ENCODE data around the gene PALD1.

PALD1 gene

DNA sequence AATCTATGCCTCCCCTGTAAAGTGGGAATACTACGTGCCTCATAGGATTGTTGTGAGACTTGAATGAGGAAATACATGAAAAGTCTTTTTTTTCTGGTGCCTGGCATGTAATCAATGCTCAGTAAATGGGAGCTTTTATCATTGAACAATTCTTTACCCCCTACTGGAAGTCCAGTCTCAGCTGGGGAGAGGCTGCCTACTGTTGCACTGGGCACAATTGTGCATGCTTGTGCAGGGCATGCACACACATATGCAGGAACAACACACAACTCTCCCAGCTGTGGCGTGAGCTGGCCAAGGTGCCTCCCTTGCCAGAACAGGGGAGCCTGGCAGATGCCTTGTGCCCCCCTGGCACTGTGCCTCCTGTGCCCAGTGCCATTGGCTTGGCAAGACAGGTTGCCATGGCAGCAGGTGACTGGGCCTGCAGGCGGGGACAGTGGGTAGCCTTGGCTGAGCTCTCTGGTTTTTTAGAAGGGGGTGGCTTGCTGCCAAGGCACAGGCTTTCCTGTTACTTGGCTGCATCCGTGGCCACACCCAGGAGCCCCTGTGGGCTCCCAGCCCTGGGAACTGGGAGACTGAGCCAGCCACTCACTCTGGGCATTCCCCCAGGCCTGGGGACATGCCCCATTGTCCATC is 16.1 kb upstream of the PALD1 start:
- no peak for TF ChIP-seq POLR2A (IDR thresholded peaks at IDR 0.05; ENCODE audit: low read length)
- no peak for TF ChIP-seq GATA1 (IDR thresholded peaks at IDR 0.05; ENCODE audit: low read depth, low read length)

DNA sequence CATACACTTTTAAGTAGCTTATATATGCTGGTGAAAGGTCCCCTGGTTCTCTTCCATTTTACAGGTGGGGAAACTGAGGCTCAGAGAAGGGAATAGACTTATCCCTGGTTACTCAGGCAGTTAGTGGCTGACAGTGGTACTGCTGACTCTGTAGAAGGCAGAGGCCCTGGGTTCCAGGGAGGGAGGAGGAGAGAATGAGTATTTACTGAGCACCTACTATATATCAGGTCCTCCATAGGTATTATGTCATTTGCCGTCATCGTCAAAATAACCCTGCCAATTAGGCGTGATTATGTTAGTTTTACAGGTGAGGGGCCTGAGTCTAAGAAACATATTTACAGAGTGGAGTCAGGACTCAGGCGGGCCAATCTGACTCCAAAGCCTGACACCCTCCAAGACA is 13.3 kb upstream of the PALD1 start:
- TF ChIP-seq GATA1 (IDR thresholded peaks at IDR 0.05; ENCODE audit: low read depth, low read length) (no peak), POLR2A (IDR thresholded peaks at IDR 0.05; ENCODE audit: low read length) (no peak)
- no peak for DNase-seq

More for the DNA sequence above, 16.1 kb upstream of the PALD1 start:
- no peak for DNase-seq

DNA sequence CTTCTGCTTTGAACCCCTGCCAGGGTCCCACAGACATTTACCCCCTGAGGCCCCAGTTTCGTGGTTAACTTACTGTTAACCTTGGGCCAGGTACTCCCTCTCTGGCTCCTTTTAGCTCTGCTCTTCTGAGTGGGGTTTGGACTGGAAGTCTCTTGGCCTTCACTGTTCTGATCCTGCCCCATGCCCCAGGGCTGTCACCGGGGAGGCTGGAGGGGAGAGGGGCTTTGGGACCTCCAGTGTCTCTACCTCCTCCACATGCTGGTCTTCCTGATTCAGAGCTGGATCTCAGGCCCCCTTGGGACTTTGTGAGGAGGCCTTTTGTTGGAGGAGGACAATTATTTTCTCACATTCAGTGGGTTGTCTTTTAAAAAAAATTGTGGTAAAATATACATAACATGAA is 12.7 kb upstream of the PALD1 start:
- no peak for TF ChIP-seq POLR2A (IDR thresholded peaks at IDR 0.05; ENCODE audit: low read length)
- no peak for TF ChIP-seq GATA1 (IDR thresholded peaks at IDR 0.05; ENCODE audit: low read depth, low read length)

DNA sequence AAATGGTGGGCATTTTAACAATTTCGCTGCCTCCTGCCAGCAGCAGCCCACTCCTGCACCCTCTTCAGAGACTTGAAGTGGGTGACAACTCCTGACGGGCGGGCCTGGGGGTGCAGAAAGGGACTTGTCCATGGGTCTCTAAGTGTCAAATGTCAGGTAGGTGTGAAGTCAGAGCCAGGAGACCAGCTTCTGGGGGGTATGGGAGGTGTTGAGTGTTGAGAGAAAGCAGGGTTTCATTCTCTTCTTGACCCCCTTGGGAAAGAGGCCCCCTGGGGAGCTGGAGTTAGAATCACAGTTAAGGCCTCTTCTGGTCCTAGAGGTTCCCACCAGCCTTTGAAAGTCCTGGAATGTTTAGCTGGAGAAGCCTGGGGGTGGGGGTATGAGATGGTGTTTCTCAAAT is 11.6 kb upstream of the PALD1 start:
- no peak for DNase-seq
- no peak for TF ChIP-seq GATA1 (IDR thresholded peaks at IDR 0.05; ENCODE audit: low read depth, low read length)
- no peak for TF ChIP-seq POLR2A (IDR thresholded peaks at IDR 0.05; ENCODE audit: low read length)

More for the DNA sequence above, 12.7 kb upstream of the PALD1 start:
- no peak for DNase-seq

DNA sequence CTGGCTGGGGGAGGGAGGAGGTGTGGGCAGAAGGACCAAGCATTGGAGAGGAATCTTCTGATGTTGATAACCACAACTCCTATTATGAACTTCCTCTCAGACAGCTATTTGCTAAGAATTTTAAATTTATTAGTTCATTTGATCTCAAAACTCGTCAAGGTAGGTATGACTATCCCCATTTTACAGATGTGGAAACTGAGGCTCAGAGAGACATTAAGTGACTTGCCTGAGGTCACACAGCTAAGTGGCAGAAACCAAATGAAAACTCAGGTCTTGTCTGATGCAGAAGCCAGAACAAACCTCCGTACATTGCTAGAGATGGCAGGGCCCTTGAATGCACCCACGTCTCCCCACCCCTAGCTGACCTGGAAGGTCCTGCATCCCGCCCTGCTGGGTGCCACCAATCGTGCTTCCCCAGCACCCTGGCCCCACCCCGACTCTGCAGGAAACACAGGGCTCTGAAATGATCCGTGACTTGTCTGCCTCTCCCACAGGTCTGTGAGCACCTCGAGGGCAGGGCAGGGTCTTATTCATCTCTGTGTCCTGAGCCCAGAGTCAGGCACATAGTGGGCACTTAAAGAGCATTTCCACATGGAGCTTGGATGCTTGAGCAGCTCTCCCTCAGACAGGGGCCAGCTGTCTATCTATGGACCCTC is 5.6 kb upstream of the PALD1 start:
- no peak for TF ChIP-seq GATA1 (IDR thresholded peaks at IDR 0.05; ENCODE audit: low read depth, low read length)
- no peak for TF ChIP-seq POLR2A (IDR thresholded peaks at IDR 0.05; ENCODE audit: low read length)
- DNase-seq, result no peak

DNA sequence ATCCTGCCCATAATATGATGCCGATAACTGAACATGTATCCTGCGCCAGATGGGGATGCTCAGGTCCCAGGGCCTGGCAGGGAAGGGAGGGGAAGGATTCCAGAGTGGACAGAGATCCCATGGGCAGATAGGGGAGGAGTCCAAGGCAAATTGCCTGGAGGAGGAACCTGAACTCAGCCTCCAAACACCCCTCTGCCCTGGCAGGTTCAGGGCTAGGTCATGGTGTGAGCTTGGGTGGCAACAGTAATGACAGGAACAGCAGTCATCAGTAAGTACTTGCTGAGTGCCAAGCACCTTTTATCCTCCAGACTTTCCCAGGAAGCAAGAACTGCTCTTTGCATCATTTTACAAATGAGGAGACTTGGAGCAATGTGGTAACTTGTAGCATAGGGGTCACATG is 3.8 kb upstream of the PALD1 start:
- no peak for TF ChIP-seq POLR2A (IDR thresholded peaks at IDR 0.05; ENCODE audit: low read length)
- TF ChIP-seq GATA1 (IDR thresholded peaks at IDR 0.05; ENCODE audit: low read depth, low read length), result no peak
- DNase-seq, result no peak

DNA sequence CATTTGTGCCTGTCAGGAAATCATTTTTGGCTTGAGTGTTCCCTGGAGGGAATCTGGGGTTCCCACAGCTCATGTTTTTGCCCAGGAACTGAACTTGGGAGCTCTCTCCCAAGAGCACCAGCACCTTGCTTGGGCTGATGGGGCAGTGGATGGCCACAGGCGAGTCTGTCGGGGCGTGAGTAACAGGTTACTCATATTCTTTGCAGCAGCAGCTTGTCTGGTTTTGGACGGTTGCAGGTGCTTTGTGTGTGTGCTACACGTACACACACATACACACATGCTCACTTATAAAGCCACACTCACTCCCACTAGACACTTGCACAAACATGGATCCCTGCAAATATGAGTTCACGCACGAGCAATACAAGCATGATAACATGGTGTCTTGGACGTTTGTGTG is 2.9 kb upstream of the PALD1 start:
- DNase-seq, result no peak
- TF ChIP-seq GATA1 (IDR thresholded peaks at IDR 0.05; ENCODE audit: low read depth, low read length) (no peak), POLR2A (IDR thresholded peaks at IDR 0.05; ENCODE audit: low read length) (no peak)

DNA sequence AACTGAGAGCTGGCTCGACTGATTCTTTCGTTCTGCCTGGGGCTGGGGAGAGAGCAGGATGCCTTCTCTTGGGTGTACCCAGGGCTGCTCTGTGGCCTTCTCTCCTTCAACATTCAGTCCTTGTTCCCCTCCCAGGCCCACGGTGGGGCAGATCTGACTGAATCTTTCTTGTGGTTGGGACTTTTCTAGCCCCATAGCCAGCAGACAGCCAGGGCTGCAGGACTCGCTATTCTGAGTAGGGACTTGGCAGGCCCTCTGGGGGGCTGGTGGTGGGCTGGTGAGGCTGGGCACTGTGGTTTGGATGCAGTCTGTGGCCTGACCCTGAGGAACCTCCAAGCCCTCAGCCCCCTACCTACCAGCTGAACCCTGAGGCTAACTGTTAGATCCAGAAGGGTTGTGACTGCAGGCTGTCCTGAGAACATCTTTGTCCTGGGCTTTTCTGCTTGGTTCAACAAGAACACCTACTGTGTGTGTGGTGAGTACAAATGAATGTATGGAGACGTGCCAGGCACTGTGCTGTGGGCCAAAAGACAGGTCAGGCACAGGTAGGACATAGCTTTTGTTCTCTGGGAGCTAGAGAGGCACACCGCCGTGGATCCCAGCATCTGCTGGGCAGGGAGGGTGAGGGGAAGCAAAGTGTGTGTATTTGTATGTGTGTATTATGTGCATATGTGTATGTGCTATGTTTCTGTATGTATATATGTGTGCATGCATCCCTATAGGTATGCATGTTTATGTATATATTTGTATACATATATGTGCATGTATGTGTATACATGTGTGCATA is 2.1 kb upstream of the PALD1 start:
- DNase-seq, result no peak
- TF ChIP-seq POLR2A (IDR thresholded peaks at IDR 0.05; ENCODE audit: low read length) (no peak), GATA1 (IDR thresholded peaks at IDR 0.05; ENCODE audit: low read depth, low read length) (no peak)

DNA sequence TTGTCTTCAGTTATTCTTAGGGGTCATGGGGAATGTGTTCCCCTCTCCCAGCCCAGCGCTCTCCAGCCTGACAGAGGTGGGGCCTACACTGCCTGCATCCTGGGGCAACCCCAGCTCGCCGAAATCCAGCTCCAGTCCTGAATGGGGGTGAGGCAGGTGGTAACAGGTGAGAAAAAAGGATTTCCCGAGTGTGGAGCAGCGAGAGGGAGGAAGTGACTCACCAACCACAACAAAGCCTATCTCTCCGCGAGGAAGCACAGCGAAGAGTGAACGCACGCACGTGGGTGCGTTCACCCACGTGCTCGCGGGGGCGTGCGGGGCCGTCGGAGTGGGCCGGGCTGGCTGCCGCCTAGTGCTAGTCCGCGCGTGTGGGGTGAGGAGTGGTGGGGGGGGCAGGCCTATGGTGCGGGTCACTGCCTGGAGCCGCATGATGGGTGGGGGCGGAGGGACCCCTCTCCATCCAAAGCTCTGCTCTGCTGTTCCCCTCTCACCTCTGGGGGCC is 855 bp upstream of the PALD1 start:
- no peak for TF ChIP-seq POLR2A (IDR thresholded peaks at IDR 0.05; ENCODE audit: low read length)
- TF ChIP-seq GATA1 (IDR thresholded peaks at IDR 0.05; ENCODE audit: low read depth, low read length), result no peak
- no peak for DNase-seq

DNA sequence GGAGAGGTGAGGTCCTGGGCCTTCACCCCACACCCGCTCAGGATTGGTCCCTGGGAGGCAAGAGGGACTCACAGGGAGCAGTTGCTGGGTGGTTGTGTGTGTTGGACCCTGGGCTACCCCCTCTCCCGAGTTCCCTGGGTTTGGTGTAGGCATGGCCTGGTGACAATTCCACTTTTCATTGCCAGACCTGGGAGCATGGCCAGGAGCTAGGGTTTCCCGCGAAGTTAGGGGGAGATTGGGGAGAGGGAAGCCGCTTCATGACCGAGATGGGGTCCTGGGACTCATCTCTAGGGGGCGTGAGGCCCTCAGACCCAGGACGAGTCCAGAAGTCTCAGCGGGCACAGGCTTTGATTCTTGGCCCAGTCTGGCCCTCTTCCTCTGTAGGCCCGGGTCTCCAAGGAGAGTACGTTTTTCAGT is 606 bp downstream of the PALD1 start:
- TF ChIP-seq GATA1 (IDR thresholded peaks at IDR 0.05; ENCODE audit: low read depth, low read length) (no peak), POLR2A (IDR thresholded peaks at IDR 0.05; ENCODE audit: low read length) (no peak)
- DNase-seq, result no peak

DNA sequence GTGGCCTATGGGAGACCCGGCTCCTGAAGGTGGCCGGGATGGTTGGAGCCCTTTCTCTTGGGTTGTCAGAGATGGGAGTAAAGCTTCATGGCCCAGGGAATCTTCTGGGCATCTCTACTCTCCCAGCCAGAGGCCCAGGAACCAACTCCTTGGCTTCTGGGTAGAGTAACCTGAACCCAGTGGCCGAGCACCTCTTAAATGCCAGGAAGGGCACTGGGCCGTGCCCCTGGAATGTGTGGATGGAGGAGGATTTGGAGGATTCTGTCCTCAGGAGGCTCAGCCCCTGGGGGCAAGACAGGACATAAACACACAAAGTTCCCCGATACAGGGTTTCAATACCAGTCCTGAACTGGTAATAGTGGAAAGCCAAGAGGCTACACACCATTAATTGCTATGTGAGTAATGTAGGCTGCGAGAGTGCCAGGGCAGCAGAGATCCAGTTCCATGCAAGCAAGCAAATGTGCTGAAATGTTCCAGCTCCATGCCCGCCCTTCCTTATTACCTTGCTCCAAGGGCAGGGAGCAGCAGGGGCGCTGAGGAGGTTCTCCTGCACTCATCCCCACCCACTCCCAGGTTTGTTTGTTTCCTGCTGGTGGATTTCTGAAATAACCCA is 1.2 kb downstream of the PALD1 start:
- TF ChIP-seq GATA1 (IDR thresholded peaks at IDR 0.05; ENCODE audit: low read depth, low read length) (no peak), POLR2A (IDR thresholded peaks at IDR 0.05; ENCODE audit: low read length) (no peak)
- DNase-seq, result no peak

DNA sequence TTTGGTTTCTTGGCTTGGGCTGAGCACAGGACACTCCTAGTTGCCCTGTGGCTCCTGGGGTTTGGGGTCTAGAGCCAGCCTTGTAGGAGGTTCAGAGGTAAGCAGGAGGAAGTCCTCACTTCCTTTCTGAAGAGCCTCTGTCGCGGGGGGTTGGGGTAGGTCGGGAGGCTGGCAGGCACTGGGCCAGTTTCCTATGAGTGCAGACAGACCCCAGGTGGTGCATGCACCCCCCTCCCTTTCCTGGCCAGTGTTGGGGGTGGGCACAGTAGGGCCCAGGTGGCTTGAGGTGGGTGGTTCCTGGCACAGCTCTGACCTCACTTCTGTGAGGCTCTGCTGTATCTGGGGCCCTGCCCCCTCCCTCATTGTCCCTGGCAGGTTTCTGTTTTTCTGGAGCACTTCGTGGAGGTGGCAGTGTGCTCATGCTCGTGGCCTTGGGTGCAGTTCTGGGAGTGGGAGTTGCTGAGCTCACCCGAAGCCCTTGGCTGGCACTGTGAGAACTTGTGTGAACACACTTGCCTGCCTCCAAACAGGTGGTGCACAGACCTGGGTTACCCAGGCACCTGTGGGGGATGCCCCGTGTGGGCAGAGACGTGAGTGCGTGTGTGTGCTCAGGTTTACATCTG is 1.8 kb downstream of the PALD1 start:
- DNase-seq, result no peak
- TF ChIP-seq GATA1 (IDR thresholded peaks at IDR 0.05; ENCODE audit: low read depth, low read length), result no peak
- TF ChIP-seq POLR2A (IDR thresholded peaks at IDR 0.05; ENCODE audit: low read length), result no peak

DNA sequence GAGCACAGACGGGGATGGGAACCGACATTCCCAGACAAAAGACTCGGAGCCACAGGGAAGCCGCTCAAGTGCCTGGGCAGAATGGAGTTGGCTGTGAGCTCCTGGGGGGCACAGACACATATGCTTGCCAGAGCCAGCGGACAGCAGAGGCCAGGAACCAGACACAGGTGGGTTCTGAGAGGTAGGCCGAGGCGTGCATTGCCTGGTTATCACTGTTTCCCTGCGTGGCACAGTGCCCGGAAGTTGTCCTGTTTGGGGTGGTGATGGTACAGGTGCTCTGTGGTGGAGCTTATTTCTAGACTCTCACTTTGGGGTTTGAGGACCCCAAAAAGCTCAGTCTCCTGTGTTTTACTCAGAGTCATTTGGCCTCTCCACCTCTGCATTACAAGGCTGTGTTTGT is 2.5 kb downstream of the PALD1 start:
- no peak for TF ChIP-seq GATA1 (IDR thresholded peaks at IDR 0.05; ENCODE audit: low read depth, low read length)
- no peak for TF ChIP-seq POLR2A (IDR thresholded peaks at IDR 0.05; ENCODE audit: low read length)
- no peak for DNase-seq

All from erythroblast (primary cell).